Gastroesophageal sphincter (tissue), 4 donors: ENCODE data around the gene HSD3B2. TPM values are rescaled to one million over a fixed set of nuclear protein-coding genes. Genes with fewer than 3 reads are reported as not detected.

Experiments
- ATAC-seq: fragments of 150-250 bp; one replicate; pipeline ENCODE4 v1.9.1; 2016; ENCODE audit warnings: mild to moderate bottlenecking, moderate library complexity
- H3K27ac ChIP-seq, 4 donors: fragments of 200-600 bp; sonication (generic) in 3 of 4; 1 replicate in 3 of 4; 2 replicates in 1 of 4; pipeline ENCODE4 v1.5.1; 2016 to 2019
- H3K27me3 ChIP-seq: fragments of 200-600 bp; sonication (generic); one replicate; pipeline ENCODE4 v1.5.1; 2019
- H3K36me3 ChIP-seq, 2 donors: fragments of 200-600 bp; sonication (generic); one replicate each; pipeline ENCODE4 v1.5.1; 2019; ENCODE audit warnings: control low read depth in 1 of 2
- H3K4me1 ChIP-seq, 3 donors: fragments of 200-600 bp; sonication (generic); 1 replicate in 2 of 3; 2 replicates in 1 of 3; pipeline ENCODE4 v1.5.1; 2016 to 2019; ENCODE audit warnings: control low read depth in 2 of 3
- H3K4me3 ChIP-seq, 2 donors: fragments of 200-600 bp; sonication (generic); one replicate each; pipeline ENCODE4 v1.5.1; 2019; ENCODE audit warnings: mild to moderate bottlenecking in 1 of 2, moderate library complexity in 1 of 2
- H3K9me3 ChIP-seq, 3 donors: fragments of 200-600 bp; sonication (generic); one replicate each; pipeline ENCODE4 v1.5.1; 2017 to 2019; ENCODE audit warnings: control low read depth in 2 of 3
- CTCF ChIP-seq, 4 experiments: fragments of 200-600 bp in 2 of 4; fragments of 450-650 bp in 2 of 4; sonication (generic) in 1 of 4; IDR thresholded peaks; one replicate each; pipeline ENCODE4 v1.5.1; 2017 to 2019; ENCODE audit warnings: antibody characterized with exemption in 4 of 4, mild to moderate bottlenecking in 2 of 4, moderate library complexity in 2 of 4
- EP300 ChIP-seq: sonication (generic); formaldehyde crosslinking; IDR thresholded peaks from one replicate; pipeline ENCODE4 v1.6.1; 2017; ENCODE audit warnings: antibody characterized with exemption, mild to moderate bottlenecking
- POLR2A ChIP-seq, 2 donors: fragments of 450-650 bp; IDR thresholded peaks; one replicate each; pipeline ENCODE4 v1.6.1; 2017; ENCODE audit warnings: antibody characterized with exemption in 2 of 2, mild to moderate bottlenecking in 2 of 2, moderate library complexity in 1 of 2
- POLR2AphosphoS5 ChIP-seq: sonication (generic); formaldehyde crosslinking; IDR thresholded peaks from one replicate; pipeline ENCODE4 v1.6.1; 2017; ENCODE audit warnings: antibody characterized with exemption
- WGBS, 2 donors: methylation state at CpG; one replicate each; pipeline ENCODE4 v1.1.5; 2018; ENCODE audit warnings: low coverage in 1 of 2; 5-methylcytosine and 5-hydroxymethylcytosine counted together
- total RNA-seq, 4 donors: library from RNA; depleted of rRNA; stranded (reverse); fragments of >200 nt; gene quantifications; one replicate each; pipeline ENCODE4 v1.1.0, GENCODE V29; 2016

The HSD3B2 gene
- total RNA-seq, 4 donors from 2014 or later, result not detected

- H3K4me3 ChIP-seq, result no peak overlapping the region
- WGBS, 2 donors, result 79% methylated on average over 3 of the region's 3 CpGs; no CpG with 5 or more reads in 1 of the 2 donors
- no peaks in the 10 kb centered on the region for H3K27me3 ChIP-seq
- H3K9me3 ChIP-seq, result no peaks in the 10 kb centered on the region
- no peaks in the 10 kb centered on the region for H3K4me1 ChIP-seq
- no peak for TF ChIP-seq CTCF (IDR thresholded peaks at IDR 0.05)
- TF ChIP-seq EP300, result no peak
- TF ChIP-seq POLR2A (IDR thresholded peaks at IDR 0.05), result no peak
- no peak for TF ChIP-seq POLR2AphosphoS5
- H3K36me3 ChIP-seq, result no peaks in the 10 kb centered on the region
- no peak overlapping the region for H3K27ac ChIP-seq
- no peak for ATAC-seq
Measured at GRCh38 chr1:119391749-119392148, 23.2 kb upstream of the HSD3B2 start.

- Histone ChIP-seq H3K36me3 (no peaks in the 10 kb centered on the region), H3K27me3 (no peaks in the 10 kb centered on the region), H3K9me3 (no peaks in the 10 kb centered on the region), H3K4me3 (no peak overlapping the region), H3K4me1 (no peaks in the 10 kb centered on the region), H3K27ac (no peak overlapping the region)
- WGBS, 2 donors, result 67 to 100% methylated on average over 1 of the region's 1 CpG
- TF ChIP-seq CTCF (IDR thresholded peaks at IDR 0.05) (no peak), EP300 (no peak)
- ATAC-seq, result no peak
Measured at GRCh38 chr1:119394085-119394484, 20.9 kb upstream of the HSD3B2 start.

GRCh38 chr1:119396982-119397381 is 18.0 kb upstream of the HSD3B2 start:
- Histone ChIP-seq H3K27ac (no peak overlapping the region), H3K9me3 (no peaks in the 10 kb centered on the region), H3K4me3 (no peak overlapping the region), H3K4me1 (no peaks in the 10 kb centered on the region), H3K27me3 (no peaks in the 10 kb centered on the region), H3K36me3 (no peaks in the 10 kb centered on the region)
- no peak for ATAC-seq
- TF ChIP-seq POLR2A (IDR thresholded peaks at IDR 0.05) (no peak), POLR2AphosphoS5 (no peak), CTCF (IDR thresholded peaks at IDR 0.05) (no peak), EP300 (no peak)

- no peak for ATAC-seq
- H3K4me1 ChIP-seq, result no peaks in the 10 kb centered on the region
Measured at GRCh38 chr1:119397986-119398385, 17.0 kb upstream of the HSD3B2 start.

More at GRCh38 chr1:119397986-119398385, 17.0 kb upstream of the HSD3B2 start:
- H3K4me3 ChIP-seq, result no peak overlapping the region
- H3K9me3 ChIP-seq, result no peaks in the 10 kb centered on the region
- no peak overlapping the region for H3K27ac ChIP-seq
- H3K36me3 ChIP-seq, result no peaks in the 10 kb centered on the region
- H3K27me3 ChIP-seq, result no peaks in the 10 kb centered on the region
- no peak for TF ChIP-seq POLR2AphosphoS5
- no peak for TF ChIP-seq CTCF (IDR thresholded peaks at IDR 0.05)
- TF ChIP-seq EP300, result no peak
- no peak for TF ChIP-seq POLR2A (IDR thresholded peaks at IDR 0.05)
- WGBS, 2 donors, result 71 to 83% methylated on average over 3 of the region's 3 CpGs
